Measurements from ENCODE around the gene RPL13A. TPM values are rescaled to one million over a fixed set of nuclear protein-coding genes. Genes with fewer than 3 reads are reported as not detected.
"Not testable (repeated sequence)": the region's sequence is repeated elsewhere in the genome, so short reads cannot be mapped to it uniquely, and the experiment has no call there.

The RPL13A gene
- total RNA-seq, 2 donors from 2014 or later: 2,414 to 3,956 TPM

GRCh38 chr19:49441960-49442350, 45.5 kb upstream of the RPL13A start:
- H3K27ac ChIP-seq: no peak overlapping the region
- intact Hi-C loops (cut with DNase I): loop anchor here (2.0 to 5.0 kb wide), 2 partner anchors 49 to 215 kb away; no protein-coding TSS in a partner anchor
- peaks cover 15% of the 10 kb centered on the region for H3K27me3 ChIP-seq (replicated peaks; ENCODE audit: insufficient read depth)
- H3K4me1 ChIP-seq (replicated peaks): no peaks in the 10 kb centered on the region
- H3K4me3 ChIP-seq: no peak overlapping the region
- no peaks in the 10 kb centered on the region for H3K36me3 ChIP-seq
- WGBS: 22% methylated on average over 14 of the region's 14 CpGs
- H3K9me3 ChIP-seq: no peaks in the 10 kb centered on the region
- no peak for DNase-seq (ENCODE audit: low spot score)
- TF ChIP-seq POLR2A (IDR thresholded peaks at IDR 0.05): no peak
- no peak for TF ChIP-seq POLR2AphosphoS5 (IDR thresholded peaks at IDR 0.05)
- TF ChIP-seq CTCF (IDR thresholded peaks at IDR 0.05): no peak

GRCh38 chr19:49442354-49442753, 45.1 kb upstream of the RPL13A start:
- intact Hi-C loops (cut with DNase I): loop anchor here (2.0 to 5.0 kb wide), 2 partner anchors 50 to 215 kb away; no protein-coding TSS in a partner anchor
- peak overlapping the region; percentile 38 to 52 for H3K4me3 ChIP-seq
- WGBS: 7% methylated on average over 11 of the region's 11 CpGs
- H3K27me3 ChIP-seq (replicated peaks; ENCODE audit: insufficient read depth): peaks cover 15% of the 10 kb centered on the region
- no peaks in the 10 kb centered on the region for H3K36me3 ChIP-seq
- H3K27ac ChIP-seq: no peak overlapping the region
- no peaks in the 10 kb centered on the region for H3K9me3 ChIP-seq
- TF ChIP-seq CTCF (IDR thresholded peaks at IDR 0.05) (no peak), POLR2AphosphoS5 (IDR thresholded peaks at IDR 0.05) (no peak), POLR2A (IDR thresholded peaks at IDR 0.05) (no peak)
- H3K4me1 ChIP-seq (replicated peaks): no peaks in the 10 kb centered on the region
- no peak for DNase-seq (ENCODE audit: low spot score)

- Histone ChIP-seq H3K27ac (peak overlapping the region; percentile 50 to 76), H3K36me3 (no peaks in the 10 kb centered on the region), H3K27me3 (replicated peaks; ENCODE audit: insufficient read depth) (peaks cover 15% of the 10 kb centered on the region), H3K9me3 (no peaks in the 10 kb centered on the region), H3K4me3 (peak overlapping the region; percentile 38 to 52), H3K4me1 (replicated peaks) (no peaks in the 10 kb centered on the region)
- intact Hi-C loops (cut with DNase I): loop anchor here (2.0 to 5.0 kb wide), 2 partner anchors 50 to 216 kb away; no protein-coding TSS in a partner anchor
- DNase-seq (ENCODE audit: low spot score): peak; percentile 75
- 2% methylated on average over 43 of the region's 43 CpGs for WGBS
- TF ChIP-seq POLR2A (IDR thresholded peaks at IDR 0.05): no peak
- no peak for TF ChIP-seq POLR2AphosphoS5 (IDR thresholded peaks at IDR 0.05)
- TF ChIP-seq CTCF (IDR thresholded peaks at IDR 0.05): no peak
Measured at GRCh38 chr19:49442771-49443365, 44.5 kb upstream of the RPL13A start.

- H3K27me3 ChIP-seq (replicated peaks; ENCODE audit: insufficient read depth): peaks cover 15% of the 10 kb centered on the region
- no peaks in the 10 kb centered on the region for H3K36me3 ChIP-seq
- intact Hi-C loops (cut with DNase I): loop anchor here (2.0 to 5.0 kb wide), 2 partner anchors 51 to 216 kb away; no protein-coding TSS in a partner anchor
- no peak for TF ChIP-seq POLR2A (IDR thresholded peaks at IDR 0.05)
- peak; percentile 69 to 91 (median 86) for TF ChIP-seq CTCF (IDR thresholded peaks at IDR 0.05)
- peak; percentile 82 for TF ChIP-seq POLR2AphosphoS5 (IDR thresholded peaks at IDR 0.05)
- peak; percentile 94 for DNase-seq (ENCODE audit: low spot score)
- H3K9me3 ChIP-seq: no peaks in the 10 kb centered on the region
- peak overlapping the region; percentile 38 to 52 for H3K4me3 ChIP-seq
- H3K4me1 ChIP-seq (replicated peaks): no peaks in the 10 kb centered on the region
- peak overlapping the region; percentile 50 to 76 for H3K27ac ChIP-seq
- WGBS: under 1% methylated on average over 40 of the region's 47 CpGs
Measured at GRCh38 chr19:49443366-49444099, 43.9 kb upstream of the RPL13A start.

GRCh38 chr19:49444100-49444700, 43.2 kb upstream of the RPL13A start:
- not testable (repeated sequence) for H3K4me1 ChIP-seq (replicated peaks); H3K27ac ChIP-seq; H3K4me3 ChIP-seq; DNase-seq (ENCODE audit: low spot score); H3K36me3 ChIP-seq; H3K9me3 ChIP-seq
- peaks cover 15% of the 10 kb centered on the region for H3K27me3 ChIP-seq (replicated peaks; ENCODE audit: insufficient read depth)
- 72% methylated on average over 5 of the region's 5 CpGs for WGBS
- intact Hi-C loops (cut with DNase I): loop anchor here (5.0 kb wide), 1 partner anchor 217 kb away; no protein-coding TSS in a partner anchor

Data from prostate gland (tissue), 2 donors.